Peyer's patch (tissue), 4 donors: ENCODE results near the gene ZBTB6.

ENCODE experiments used
- POLR2A ChIP-seq, 2 donors: fragments of 450-650 bp; IDR thresholded peaks; one replicate each; pipeline ENCODE4 v1.5.1; 2017; ENCODE audit warnings: antibody characterized with exemption in 2 of 2, mild to moderate bottlenecking in 2 of 2, moderate library complexity in 2 of 2
- TF ChIP-seq, protein P1 (sequence below), 6 experiments: fragments of 450-650 bp in 4 of 6; fragments of 200-600 bp in 2 of 6; sonication (generic) in 1 of 6; IDR thresholded peaks; one replicate each; pipeline ENCODE4 v1.5.1; 2017 to 2019; ENCODE audit warnings: antibody characterized with exemption in 6 of 6, mild to moderate bottlenecking in 3 of 6, moderate library complexity in 1 of 6

DNA sequence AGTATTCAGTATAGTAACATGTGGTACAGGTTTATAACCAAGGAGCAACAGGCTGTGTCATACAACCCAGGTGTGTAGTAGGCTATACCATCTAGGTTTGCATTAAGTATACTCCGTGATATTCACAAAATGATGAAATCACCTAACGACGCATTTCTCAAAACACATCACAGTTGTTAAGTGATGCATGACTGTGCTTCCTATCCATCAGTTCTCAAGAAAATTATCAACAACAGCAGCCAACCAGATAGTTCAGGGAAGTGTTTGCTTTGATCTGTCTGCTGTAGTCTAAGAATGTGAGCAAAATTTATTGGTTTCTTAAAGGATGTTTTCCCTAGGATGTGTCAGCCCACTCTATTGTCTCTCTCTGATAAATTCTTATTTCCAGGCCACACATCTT, 10.8 kb upstream of the ZBTB6 start:
- TF ChIP-seq, protein P1, sequence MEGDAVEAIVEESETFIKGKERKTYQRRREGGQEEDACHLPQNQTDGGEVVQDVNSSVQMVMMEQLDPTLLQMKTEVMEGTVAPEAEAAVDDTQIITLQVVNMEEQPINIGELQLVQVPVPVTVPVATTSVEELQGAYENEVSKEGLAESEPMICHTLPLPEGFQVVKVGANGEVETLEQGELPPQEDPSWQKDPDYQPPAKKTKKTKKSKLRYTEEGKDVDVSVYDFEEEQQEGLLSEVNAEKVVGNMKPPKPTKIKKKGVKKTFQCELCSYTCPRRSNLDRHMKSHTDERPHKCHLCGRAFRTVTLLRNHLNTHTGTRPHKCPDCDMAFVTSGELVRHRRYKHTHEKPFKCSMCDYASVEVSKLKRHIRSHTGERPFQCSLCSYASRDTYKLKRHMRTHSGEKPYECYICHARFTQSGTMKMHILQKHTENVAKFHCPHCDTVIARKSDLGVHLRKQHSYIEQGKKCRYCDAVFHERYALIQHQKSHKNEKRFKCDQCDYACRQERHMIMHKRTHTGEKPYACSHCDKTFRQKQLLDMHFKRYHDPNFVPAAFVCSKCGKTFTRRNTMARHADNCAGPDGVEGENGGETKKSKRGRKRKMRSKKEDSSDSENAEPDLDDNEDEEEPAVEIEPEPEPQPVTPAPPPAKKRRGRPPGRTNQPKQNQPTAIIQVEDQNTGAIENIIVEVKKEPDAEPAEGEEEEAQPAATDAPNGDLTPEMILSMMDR (IDR thresholded peaks at IDR 0.05) = no peak
- no peak for TF ChIP-seq POLR2A (IDR thresholded peaks at IDR 0.05)
